ENCODE data around the gene MBNL1. TPM values are rescaled to one million over a fixed set of nuclear protein-coding genes. Genes with fewer than 3 reads are reported as not detected.

The MBNL1 gene, protein sequence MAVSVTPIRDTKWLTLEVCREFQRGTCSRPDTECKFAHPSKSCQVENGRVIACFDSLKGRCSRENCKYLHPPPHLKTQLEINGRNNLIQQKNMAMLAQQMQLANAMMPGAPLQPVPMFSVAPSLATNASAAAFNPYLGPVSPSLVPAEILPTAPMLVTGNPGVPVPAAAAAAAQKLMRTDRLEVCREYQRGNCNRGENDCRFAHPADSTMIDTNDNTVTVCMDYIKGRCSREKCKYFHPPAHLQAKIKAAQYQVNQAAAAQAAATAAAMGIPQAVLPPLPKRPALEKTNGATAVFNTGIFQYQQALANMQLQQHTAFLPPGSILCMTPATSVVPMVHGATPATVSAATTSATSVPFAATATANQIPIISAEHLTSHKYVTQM
- total RNA-seq = 100 to 1,000 TPM; 149 to 191 TPM

DNA sequence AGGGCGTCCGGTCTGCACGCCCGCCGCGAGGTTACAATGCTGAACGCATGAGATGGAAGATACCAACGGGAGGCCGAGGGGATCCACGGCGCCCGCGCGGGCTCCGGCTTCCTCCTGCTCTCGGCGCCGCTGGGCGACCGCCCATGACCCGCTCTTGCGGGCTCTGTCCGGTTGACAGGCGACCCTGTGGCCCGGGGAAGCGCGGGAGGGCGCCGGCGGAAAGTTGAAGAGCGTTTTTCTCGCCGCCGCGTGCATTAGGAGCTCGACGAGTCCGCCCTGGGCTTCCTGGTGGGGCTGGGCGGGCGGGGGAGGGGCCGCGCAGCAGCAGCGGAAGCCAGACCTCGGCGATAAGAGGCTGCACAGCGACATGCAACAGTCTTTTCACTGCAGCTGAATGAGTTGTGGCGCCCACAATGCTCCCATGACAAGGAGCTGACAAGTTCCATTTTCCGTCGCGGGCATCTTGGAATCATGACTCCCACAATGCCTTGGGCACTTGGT lies at the start of gene MBNL1:
TSS of gene MBNL1 (plus strand) at position 375 of the 501 bp plus-strand sequence. CDS start 31,265 bp downstream, outside the sequence.
- H3K9me3 ChIP-seq = no peaks in the 10 kb centered on the region
- no peaks in the 10 kb centered on the region for H3K36me3 ChIP-seq
- H3K9ac ChIP-seq (ENCODE audit: low read depth in 2 of 2, low read length in 2 of 2) = peak within 1 kb of the TSS; percentile 99
- intact Hi-C loops (cut with DNase I) = no loop called here
- H3K4me3 ChIP-seq = peak within 1 kb of the TSS; percentile 70
- DNase-seq = peak; percentile 87
- H3K27ac ChIP-seq = peak within 1 kb of the TSS; percentile 100
- TF ChIP-seq, protein P1, sequence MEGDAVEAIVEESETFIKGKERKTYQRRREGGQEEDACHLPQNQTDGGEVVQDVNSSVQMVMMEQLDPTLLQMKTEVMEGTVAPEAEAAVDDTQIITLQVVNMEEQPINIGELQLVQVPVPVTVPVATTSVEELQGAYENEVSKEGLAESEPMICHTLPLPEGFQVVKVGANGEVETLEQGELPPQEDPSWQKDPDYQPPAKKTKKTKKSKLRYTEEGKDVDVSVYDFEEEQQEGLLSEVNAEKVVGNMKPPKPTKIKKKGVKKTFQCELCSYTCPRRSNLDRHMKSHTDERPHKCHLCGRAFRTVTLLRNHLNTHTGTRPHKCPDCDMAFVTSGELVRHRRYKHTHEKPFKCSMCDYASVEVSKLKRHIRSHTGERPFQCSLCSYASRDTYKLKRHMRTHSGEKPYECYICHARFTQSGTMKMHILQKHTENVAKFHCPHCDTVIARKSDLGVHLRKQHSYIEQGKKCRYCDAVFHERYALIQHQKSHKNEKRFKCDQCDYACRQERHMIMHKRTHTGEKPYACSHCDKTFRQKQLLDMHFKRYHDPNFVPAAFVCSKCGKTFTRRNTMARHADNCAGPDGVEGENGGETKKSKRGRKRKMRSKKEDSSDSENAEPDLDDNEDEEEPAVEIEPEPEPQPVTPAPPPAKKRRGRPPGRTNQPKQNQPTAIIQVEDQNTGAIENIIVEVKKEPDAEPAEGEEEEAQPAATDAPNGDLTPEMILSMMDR (IDR thresholded peaks at IDR 0.05) = no peak
- H3K27me3 ChIP-seq = no peaks in the 10 kb centered on the region
- peaks cover 7% of the 10 kb centered on the region for H3K4me1 ChIP-seq

DNA sequence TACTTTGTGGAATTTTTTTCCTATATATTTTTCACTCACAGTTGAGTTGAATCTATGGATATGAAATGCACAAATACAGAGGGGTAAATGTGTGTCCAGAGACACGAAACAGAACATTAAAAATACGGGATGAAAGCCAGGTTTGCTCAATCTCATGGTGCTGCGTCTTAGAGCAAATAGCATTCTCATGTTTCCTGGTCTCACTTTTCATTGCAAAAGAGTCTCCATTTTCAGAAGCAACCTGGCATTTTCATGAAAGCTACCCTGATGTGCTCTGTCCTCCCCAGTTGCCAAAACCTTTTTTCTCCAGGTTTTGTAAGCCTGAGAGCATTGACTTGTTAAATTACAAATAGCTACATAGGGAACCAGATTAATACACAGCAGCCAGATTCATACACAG lies 49.5 kb upstream of the MBNL1 start:
- H3K9me3 ChIP-seq = no peaks in the 10 kb centered on the region
- H3K4me1 ChIP-seq = no peaks in the 10 kb centered on the region
- H3K36me3 ChIP-seq = no peaks in the 10 kb centered on the region
- H3K4me3 ChIP-seq = no peak overlapping the region
- TF ChIP-seq, protein P1 (IDR thresholded peaks at IDR 0.05) = no peak
- no peak for DNase-seq
- intact Hi-C loops (cut with DNase I) = no loop called here
- H3K9ac ChIP-seq (ENCODE audit: low read depth in 2 of 2, low read length in 2 of 2) = no peak overlapping the region
- H3K27ac ChIP-seq = no peak overlapping the region
- H3K27me3 ChIP-seq = no peaks in the 10 kb centered on the region

DNA sequence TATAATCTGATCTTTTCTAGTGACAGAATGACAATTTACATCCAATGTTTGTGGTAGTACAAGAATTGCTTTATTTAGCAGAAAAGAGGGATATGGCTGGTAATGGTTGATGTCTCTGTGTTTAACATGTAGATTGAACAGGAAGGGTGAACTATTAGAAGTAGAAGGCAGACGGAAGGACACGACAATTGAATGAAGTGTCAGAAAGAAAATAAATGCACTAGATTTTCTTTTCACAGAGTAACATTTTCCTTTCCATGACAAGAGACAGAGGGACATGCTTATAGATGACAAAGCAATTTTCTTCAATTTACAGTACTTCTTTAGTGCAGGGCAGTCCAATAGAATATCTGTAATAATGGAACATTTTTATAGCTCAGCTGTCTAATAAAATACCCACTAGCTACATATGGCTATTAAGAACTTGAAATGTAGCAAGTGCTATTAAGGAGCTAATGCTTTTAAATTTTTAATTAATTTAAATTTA lies 48.9 kb upstream of the MBNL1 start:
- no peaks in the 10 kb centered on the region for H3K27me3 ChIP-seq
- H3K9me3 ChIP-seq = no peaks in the 10 kb centered on the region
- TF ChIP-seq, protein P1 (IDR thresholded peaks at IDR 0.05) = no peak
- no peak for DNase-seq
- H3K4me1 ChIP-seq = no peaks in the 10 kb centered on the region
- no peaks in the 10 kb centered on the region for H3K36me3 ChIP-seq
- H3K4me3 ChIP-seq = no peak overlapping the region
- H3K9ac ChIP-seq (ENCODE audit: low read depth in 2 of 2, low read length in 2 of 2) = no peak overlapping the region
- H3K27ac ChIP-seq = no peak overlapping the region
- intact Hi-C loops (cut with DNase I) = no loop called here

GRCh38 chr3:152222327-152222726 lies 46.4 kb upstream of the MBNL1 start:
- intact Hi-C loops (cut with DNase I) = no loop called here
- DNase-seq = no peak
- TF ChIP-seq, protein P1 (IDR thresholded peaks at IDR 0.05) = no peak
- Histone ChIP-seq H3K36me3 (no peaks in the 10 kb centered on the region), H3K9me3 (no peaks in the 10 kb centered on the region), H3K27me3 (no peaks in the 10 kb centered on the region), H3K4me3 (no peak overlapping the region), H3K9ac (ENCODE audit: low read depth in 2 of 2, low read length in 2 of 2) (no peak overlapping the region), H3K4me1 (no peaks in the 10 kb centered on the region), H3K27ac (peak overlapping the region; percentile 13)

- TF ChIP-seq, protein P1 (IDR thresholded peaks at IDR 0.05) = no peak
- Histone ChIP-seq H3K9ac (ENCODE audit: low read depth in 2 of 2, low read length in 2 of 2) (no peak overlapping the region), H3K9me3 (no peaks in the 10 kb centered on the region), H3K4me3 (no peak overlapping the region), H3K4me1 (no peaks in the 10 kb centered on the region), H3K36me3 (no peaks in the 10 kb centered on the region), H3K27me3 (no peaks in the 10 kb centered on the region), H3K27ac (no peak overlapping the region)
- no peak for DNase-seq
- intact Hi-C loops (cut with DNase I) = no loop called here
Observed at GRCh38 chr3:152225201-152225600, 43.5 kb upstream of the MBNL1 start.
